SK-N-SH (cell line): ENCODE measurements around the gene ZNF140. TPM values are rescaled to one million over a fixed set of nuclear protein-coding genes. Genes with fewer than 3 reads are reported as not detected.
A peak's percentile ranks its signal among the peaks of the same experiment; 100 is the strongest.

ENCODE experiments used
- CTCF ChIA-PET: fragments of 300-600, 350-600 bp; formaldehyde crosslinking; extraction: SDS; loops from one replicate; lab custom pipeline; 2021; lab: Yijun Ruan, JAX
- POLR2A ChIA-PET: fragments of 350-600 bp; sonication (Branson Sonifier 250); formaldehyde crosslinking; extraction: SDS; loops from one replicate; lab custom pipeline; 2020; ENCODE audit warnings: antibody characterized with exemption, inconsistent platforms; lab: Yijun Ruan, JAX
- DNase-seq: peaks from one replicate; pipeline ENCODE4 v3.0.0; 2012
- H2AFZ ChIP-seq: fragments of 200-600 bp; sonication (generic); 2 replicates; pipeline ENCODE4 v1.8.1; 2016; ENCODE audit warnings: antibody characterized with exemption, mild to moderate bottlenecking, low read depth
- H3F3A ChIP-seq: fragments of 200-600 bp; sonication (generic); replicated peaks from 2 replicates; pipeline ENCODE3; 2016; ENCODE audit warnings: antibody characterized with exemption, mild to moderate bottlenecking; ENCODE audit not compliant: insufficient read depth
- H3K27ac ChIP-seq, 2 experiments: fragments of 200-500 bp in 1 of 2; fragments of 200-600 bp in 1 of 2; sonication (Bioruptor generic) in 1 of 2; sonication (generic), shearing (Covaris generic) in 1 of 2; 2 replicates each; pipeline versions ENCODE4 v1.5.1 to v1.6.1; 2014 to 2016; ENCODE audit warnings: low read depth in 2 of 2, inconsistent platforms in 1 of 2, low read length in 1 of 2, mild to moderate bottlenecking in 1 of 2, mixed read lengths in 1 of 2
- H3K27me3 ChIP-seq: fragments of 200-600 bp; sonication (generic), shearing (Covaris generic); 2 replicates; pipeline ENCODE4 v1.6.1; 2016; ENCODE audit warnings: mixed run types; ENCODE audit not compliant: insufficient read depth
- H3K36me3 ChIP-seq, 2 experiments: fragments of 200-500 bp in 1 of 2; fragments of 200-600 bp in 1 of 2; sonication (Bioruptor generic) in 1 of 2; sonication (generic) in 1 of 2; replicated peaks in 1 of 2; 2 replicates each; pipeline versions ENCODE3 to v1.5.1; 2014 to 2016; ENCODE audit warnings: low read length in 1 of 2, mild to moderate bottlenecking in 1 of 2; ENCODE audit not compliant: insufficient read depth in 2 of 2, control insufficient read depth in 1 of 2
- H3K4me1 ChIP-seq, 2 experiments: fragments of 200-500 bp in 1 of 2; fragments of 200-600 bp in 1 of 2; sonication (Bioruptor generic) in 1 of 2; sonication (generic), shearing (Covaris generic) in 1 of 2; 2 replicates each; pipeline versions ENCODE4 v1.5.1 to v1.6.1; 2014 to 2016; ENCODE audit warnings: low read depth in 1 of 2, low read length in 1 of 2, mixed run types in 1 of 2; ENCODE audit not compliant: insufficient read depth in 2 of 2, control insufficient read depth in 1 of 2
- H3K4me2 ChIP-seq: fragments of 200-600 bp; sonication (generic), shearing (Covaris generic); 2 replicates; pipeline ENCODE4 v1.6.1; 2017; ENCODE audit warnings: mixed run types
- H3K4me3 ChIP-seq, 2 experiments: fragments of 200-500 bp in 1 of 2; fragments of 200-600 bp in 1 of 2; sonication (Bioruptor generic) in 1 of 2; sonication (generic), shearing (Covaris generic) in 1 of 2; 2 replicates each; pipeline versions ENCODE4 v1.5.1 to v1.8.1; 2014 to 2016; ENCODE audit warnings: low read depth in 2 of 2, inconsistent platforms in 1 of 2, low read length in 1 of 2, mild to moderate bottlenecking in 1 of 2, mixed read lengths in 1 of 2, moderate library complexity in 1 of 2
- H3K79me2 ChIP-seq: fragments of 200-600 bp; sonication (generic); 2 replicates; pipeline ENCODE4 v1.8.1; 2017; ENCODE audit warnings: mild to moderate bottlenecking; ENCODE audit not compliant: insufficient read depth
- H3K9ac ChIP-seq: fragments of 200-600 bp; sonication (generic); 2 replicates; pipeline ENCODE4 v1.6.1; 2017; ENCODE audit warnings: mixed run types
- H3K9me2 ChIP-seq: fragments of 200-600 bp; sonication (generic); 2 replicates; pipeline ENCODE4 v1.6.1; 2017; ENCODE audit warnings: mixed run types
- H3K9me3 ChIP-seq: fragments of 200-600 bp; sonication (generic); 2 replicates; pipeline ENCODE4 v1.6.1; 2017; ENCODE audit warnings: mixed run types, mild to moderate bottlenecking, moderate library complexity
- H4K20me1 ChIP-seq: fragments of 200-600 bp; sonication (generic); 2 replicates; pipeline ENCODE4 v1.6.1; 2017; ENCODE audit warnings: mild to moderate bottlenecking, mixed run types; ENCODE audit not compliant: insufficient read depth
- CHD2 ChIP-seq: fragments of 150-350 bp; IDR thresholded peaks from 2 replicates; pipeline ENCODE4 v1.6.1; 2018; ENCODE audit warnings: low read length; ENCODE audit not compliant: partially characterized antibody
- EZH2phosphoT487 ChIP-seq: fragments of 200-600 bp; sonication (generic); IDR thresholded peaks from 2 replicates; pipeline ENCODE4 v1.6.1; 2017; ENCODE audit warnings: low read depth, mixed run types, mild to moderate bottlenecking, antibody characterized with exemption, moderate library complexity, borderline replicate concordance
- FOSL2 ChIP-seq: IDR thresholded peaks from 2 replicates; pipeline ENCODE4 v1.4.0; 2012; ENCODE audit warnings: low read depth, mild to moderate bottlenecking, moderate library complexity, borderline replicate concordance
- GATA2 ChIP-seq: sonication (generic); formaldehyde crosslinking; IDR thresholded peaks from 2 replicates; pipeline ENCODE4 v1.5.0; 2020; ENCODE audit warnings: mild to moderate bottlenecking, missing genetic modification reagents
- JUND ChIP-seq: IDR thresholded peaks from 2 replicates; pipeline ENCODE4 v1.4.0; 2012
- NFIC ChIP-seq: IDR thresholded peaks from 2 replicates; pipeline ENCODE4 v1.4.0; 2012; ENCODE audit warnings: borderline replicate concordance
- POLR2AphosphoS5 ChIP-seq: IDR thresholded peaks from 2 replicates; pipeline ENCODE4 v1.6.1; 2012; ENCODE audit warnings: low read depth, low read length
- RAD21 ChIP-seq: IDR thresholded peaks from 2 replicates; pipeline ENCODE4 v1.6.1; 2012; ENCODE audit warnings: mild to moderate bottlenecking, low read length
- RFX5 ChIP-seq: IDR thresholded peaks from 2 replicates; pipeline ENCODE4 v1.6.1; 2012; ENCODE audit warnings: mild to moderate bottlenecking, improper control_type of control experiment, low read length
- SIN3A ChIP-seq: IDR thresholded peaks from 2 replicates; pipeline ENCODE4 v1.6.1; 2012; ENCODE audit warnings: low read depth, mild to moderate bottlenecking, low read length, moderate library complexity, borderline replicate concordance
- WGBS: methylation state at CpG from one replicate; pipeline ENCODE4 v1.1.6; 2017; ENCODE audit warnings: low lambda C conversion rate; 5-methylcytosine and 5-hydroxymethylcytosine counted together
- polyA plus RNA-seq, 3 experiments: library from polyadenylated mRNA; depleted of rRNA; stranded (reverse); fragments of >200 nt; gene quantifications; 2 replicates each; pipeline ENCODE4 v1.2.3, GENCODE V29; 2012
- TF ChIP-seq, protein P1 (sequence below): IDR thresholded peaks from 2 replicates; pipeline ENCODE4 v1.6.1; 2012; ENCODE audit warnings: mild to moderate bottlenecking, low read depth, low read length, moderate library complexity
- TF ChIP-seq, protein P2 (sequence below): IDR thresholded peaks from 2 replicates; pipeline ENCODE4 v1.4.0; 2012; ENCODE audit warnings: low read depth, borderline replicate concordance
- TF ChIP-seq, protein P3 (sequence below): fragments of 150-350 bp; IDR thresholded peaks from 2 replicates; pipeline ENCODE4 v1.6.1; 2017; ENCODE audit warnings: antibody characterized with exemption, low read length, low read depth, borderline replicate concordance

Gene ZNF140
- polyA plus RNA-seq, 1 of the 3 experiments (the other 2 are of a cell fraction): 5.1 TPM

DNA sequence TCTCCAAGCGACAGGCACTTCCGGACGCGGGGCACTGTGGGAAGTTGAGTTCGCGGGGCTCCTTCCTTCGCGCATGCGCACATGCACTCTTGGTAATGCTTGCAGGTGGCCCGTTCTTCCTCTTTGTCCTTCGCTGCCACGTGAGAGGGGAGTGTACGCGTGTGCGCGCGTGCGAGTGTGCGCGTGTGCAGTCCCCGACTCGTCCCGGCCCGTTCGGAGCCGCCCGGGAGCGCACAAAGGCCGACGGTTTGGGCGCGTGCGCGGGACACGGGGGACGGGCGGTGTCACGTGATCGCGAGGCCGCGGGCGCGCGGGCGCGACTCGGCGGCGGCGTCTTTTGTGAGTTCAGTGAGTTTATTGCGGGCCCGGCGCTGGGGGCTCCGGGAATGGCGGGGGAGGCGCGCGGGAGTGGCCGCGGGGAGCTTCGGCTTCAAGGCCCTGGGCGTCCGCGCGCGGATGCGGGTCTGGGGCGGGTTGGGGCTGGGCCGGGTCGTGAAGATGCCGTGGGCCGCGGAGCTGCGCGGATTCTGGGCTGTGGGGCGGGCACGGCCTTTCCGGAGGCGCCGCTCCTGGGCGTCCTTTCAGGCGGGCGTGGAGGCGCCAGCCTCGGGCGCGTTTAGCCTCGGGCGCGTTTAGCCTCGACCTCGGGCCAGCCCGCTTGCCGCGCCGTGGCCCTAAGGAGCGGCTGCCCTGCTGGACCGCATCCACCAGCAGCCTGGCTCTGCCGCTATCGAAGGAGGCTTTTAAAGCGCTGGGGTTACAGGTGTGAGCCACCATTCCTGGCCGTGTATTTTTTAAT lies 43.3 kb upstream of the ZNF140 start, which contains the start of gene ZNF84 (continued):
- TF ChIP-seq, protein P1, sequence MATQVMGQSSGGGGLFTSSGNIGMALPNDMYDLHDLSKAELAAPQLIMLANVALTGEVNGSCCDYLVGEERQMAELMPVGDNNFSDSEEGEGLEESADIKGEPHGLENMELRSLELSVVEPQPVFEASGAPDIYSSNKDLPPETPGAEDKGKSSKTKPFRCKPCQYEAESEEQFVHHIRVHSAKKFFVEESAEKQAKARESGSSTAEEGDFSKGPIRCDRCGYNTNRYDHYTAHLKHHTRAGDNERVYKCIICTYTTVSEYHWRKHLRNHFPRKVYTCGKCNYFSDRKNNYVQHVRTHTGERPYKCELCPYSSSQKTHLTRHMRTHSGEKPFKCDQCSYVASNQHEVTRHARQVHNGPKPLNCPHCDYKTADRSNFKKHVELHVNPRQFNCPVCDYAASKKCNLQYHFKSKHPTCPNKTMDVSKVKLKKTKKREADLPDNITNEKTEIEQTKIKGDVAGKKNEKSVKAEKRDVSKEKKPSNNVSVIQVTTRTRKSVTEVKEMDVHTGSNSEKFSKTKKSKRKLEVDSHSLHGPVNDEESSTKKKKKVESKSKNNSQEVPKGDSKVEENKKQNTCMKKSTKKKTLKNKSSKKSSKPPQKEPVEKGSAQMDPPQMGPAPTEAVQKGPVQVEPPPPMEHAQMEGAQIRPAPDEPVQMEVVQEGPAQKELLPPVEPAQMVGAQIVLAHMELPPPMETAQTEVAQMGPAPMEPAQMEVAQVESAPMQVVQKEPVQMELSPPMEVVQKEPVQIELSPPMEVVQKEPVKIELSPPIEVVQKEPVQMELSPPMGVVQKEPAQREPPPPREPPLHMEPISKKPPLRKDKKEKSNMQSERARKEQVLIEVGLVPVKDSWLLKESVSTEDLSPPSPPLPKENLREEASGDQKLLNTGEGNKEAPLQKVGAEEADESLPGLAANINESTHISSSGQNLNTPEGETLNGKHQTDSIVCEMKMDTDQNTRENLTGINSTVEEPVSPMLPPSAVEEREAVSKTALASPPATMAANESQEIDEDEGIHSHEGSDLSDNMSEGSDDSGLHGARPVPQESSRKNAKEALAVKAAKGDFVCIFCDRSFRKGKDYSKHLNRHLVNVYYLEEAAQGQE: 0 out of 2 replicates have a peak, but pooled peaks have one; percentile 29
- TF ChIP-seq, protein P2, sequence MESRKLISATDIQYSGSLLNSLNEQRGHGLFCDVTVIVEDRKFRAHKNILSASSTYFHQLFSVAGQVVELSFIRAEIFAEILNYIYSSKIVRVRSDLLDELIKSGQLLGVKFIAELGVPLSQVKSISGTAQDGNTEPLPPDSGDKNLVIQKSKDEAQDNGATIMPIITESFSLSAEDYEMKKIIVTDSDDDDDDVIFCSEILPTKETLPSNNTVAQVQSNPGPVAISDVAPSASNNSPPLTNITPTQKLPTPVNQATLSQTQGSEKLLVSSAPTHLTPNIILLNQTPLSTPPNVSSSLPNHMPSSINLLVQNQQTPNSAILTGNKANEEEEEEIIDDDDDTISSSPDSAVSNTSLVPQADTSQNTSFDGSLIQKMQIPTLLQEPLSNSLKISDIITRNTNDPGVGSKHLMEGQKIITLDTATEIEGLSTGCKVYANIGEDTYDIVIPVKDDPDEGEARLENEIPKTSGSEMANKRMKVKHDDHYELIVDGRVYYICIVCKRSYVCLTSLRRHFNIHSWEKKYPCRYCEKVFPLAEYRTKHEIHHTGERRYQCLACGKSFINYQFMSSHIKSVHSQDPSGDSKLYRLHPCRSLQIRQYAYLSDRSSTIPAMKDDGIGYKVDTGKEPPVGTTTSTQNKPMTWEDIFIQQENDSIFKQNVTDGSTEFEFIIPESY: no peak
- TF ChIP-seq GATA2 (CRISPR knock-in tag) (no peak), CHD2 (no peak), NFIC (no peak), JUND (no peak)
- TF ChIP-seq, protein P3, sequence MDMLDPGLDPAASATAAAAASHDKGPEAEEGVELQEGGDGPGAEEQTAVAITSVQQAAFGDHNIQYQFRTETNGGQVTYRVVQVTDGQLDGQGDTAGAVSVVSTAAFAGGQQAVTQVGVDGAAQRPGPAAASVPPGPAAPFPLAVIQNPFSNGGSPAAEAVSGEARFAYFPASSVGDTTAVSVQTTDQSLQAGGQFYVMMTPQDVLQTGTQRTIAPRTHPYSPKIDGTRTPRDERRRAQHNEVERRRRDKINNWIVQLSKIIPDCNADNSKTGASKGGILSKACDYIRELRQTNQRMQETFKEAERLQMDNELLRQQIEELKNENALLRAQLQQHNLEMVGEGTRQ: peak; percentile 74

DNA sequence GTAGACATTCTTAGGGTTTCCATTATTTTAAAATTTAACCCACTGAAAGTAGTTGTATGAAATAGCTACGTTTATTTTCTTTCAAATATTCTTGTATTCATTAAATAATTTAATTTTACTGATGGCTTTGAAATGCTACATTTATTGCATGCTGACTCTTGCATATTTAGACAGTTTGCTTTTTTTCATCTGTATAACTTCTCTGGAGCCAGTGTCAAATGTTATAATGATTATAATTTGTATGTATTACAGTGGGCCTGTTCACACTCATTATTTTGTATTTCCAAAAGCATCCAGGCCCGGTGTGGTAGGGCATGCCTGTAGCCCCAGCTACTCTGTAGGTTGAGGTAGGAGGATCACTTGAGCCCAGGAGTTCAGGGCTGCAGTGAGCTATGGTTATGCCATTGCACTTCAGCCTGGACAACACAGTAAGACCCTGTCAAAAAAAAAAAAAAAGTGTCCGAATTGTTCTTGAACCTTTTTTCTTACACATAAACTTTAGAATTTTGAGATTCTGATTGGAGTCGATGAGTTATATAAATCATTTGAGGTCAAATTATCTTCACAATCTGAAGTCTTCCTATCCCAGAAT lies 42.5 kb upstream of the ZNF140 start:
- Histone ChIP-seq H3K36me3 (peaks cover 27 to 49% of the 10 kb centered on the region in 2 experiments), H3K4me3 (peak overlapping the region; percentile 56 to 88), H3F3A (peaks cover 15% of the 10 kb centered on the region), H3K9me2 (no peaks in the 10 kb centered on the region), H3K9me3 (peaks cover 53% of the 10 kb centered on the region), H4K20me1 (no peaks in the 10 kb centered on the region), H3K27me3 (no peaks in the 10 kb centered on the region), H2AFZ (no peak overlapping the region; the same call in 1 of the 2 replicates), H3K9ac (peak overlapping the region; percentile 83), H3K27ac (peak overlapping the region; percentile 84 to 92; a peak in 3 of 4 replicates), H3K4me2 (peak overlapping the region; percentile 82), H3K79me2 (peaks cover 55% of the 10 kb centered on the region), H3K4me1 (no peaks in the 10 kb centered on the region; a peak in 1 of 4 replicates)
- ChIA-PET CTCF (interaction anchor here (0.9 to 1.2 kb wide), 2 partner anchors 8 to 44 kb away, joined by 3 to 4 read pairs; no protein-coding TSS in a partner anchor), POLR2A (no interaction called here)
- TF ChIP-seq SIN3A (no peak), GATA2 (CRISPR knock-in tag) (no peak), RAD21 (no peak), RFX5 (no peak), EZH2phosphoT487 (no peak), FOSL2 (no peak), POLR2AphosphoS5 (no peak)
- DNase-seq: no peak
- 38% methylated on average over 4 of the region's 4 CpGs for WGBS
